Breast epithelium (tissue), 4 donors: ENCODE measurements around the gene TMEM87B. TPM values are rescaled to one million over a fixed set of nuclear protein-coding genes. Genes with fewer than 3 reads are reported as not detected.

Experiments used
- DNase-seq, 2 donors: peaks; one replicate each; pipeline ENCODE4 v3.0.0-alpha.2; 2019; ENCODE audit warnings: low spot score in 2 of 2
- H3K27ac ChIP-seq, 2 donors: fragments of 200-600 bp; sonication (generic) in 1 of 2; one replicate each; pipeline ENCODE4 v1.5.1; 2016 to 2019; ENCODE audit warnings: mild to moderate bottlenecking in 1 of 2
- H3K27me3 ChIP-seq, 2 donors: fragments of 200-600 bp; sonication (generic) in 1 of 2; one replicate each; pipeline versions ENCODE4 v1.5.1 to v1.6.0; 2017 to 2019; ENCODE audit warnings: control low read depth in 1 of 2, mild to moderate bottlenecking in 1 of 2
- H3K36me3 ChIP-seq: fragments of 200-600 bp; one replicate; pipeline ENCODE4 v1.5.1; 2019
- H3K4me1 ChIP-seq, 2 donors: fragments of 200-600 bp; sonication (generic); one replicate each; pipeline ENCODE4 v1.5.1; 2016 to 2019; ENCODE audit warnings: control low read depth in 1 of 2
- H3K4me3 ChIP-seq, 3 donors: fragments of 200-600 bp; sonication (generic); 1 replicate in 2 of 3; 2 replicates in 1 of 3; pipeline ENCODE4 v1.5.1; 2016 to 2019; ENCODE audit warnings: mild to moderate bottlenecking in 3 of 3, moderate library complexity in 2 of 3
- H3K9me3 ChIP-seq, 2 donors: fragments of 200-600 bp; sonication (generic) in 1 of 2; one replicate each; pipeline ENCODE4 v1.5.1; 2016 to 2019; ENCODE audit warnings: control low read depth in 1 of 2
- POLR2A ChIP-seq: fragments of 450-650 bp; IDR thresholded peaks from one replicate; pipeline ENCODE4 v1.6.1; 2016; ENCODE audit warnings: antibody characterized with exemption, mild to moderate bottlenecking, moderate library complexity
- POLR2AphosphoS5 ChIP-seq, 3 donors: sonication (generic); formaldehyde crosslinking; IDR thresholded peaks; one replicate each; pipeline ENCODE4 v1.6.1; 2017; ENCODE audit warnings: antibody characterized with exemption in 3 of 3
- intact Hi-C: fragments of 100-400 bp; cut with DNase I; formaldehyde crosslinking; loops from one replicate; pipeline ENCODE4 v1.15.1; 2023; ENCODE audit warnings: low total_unique reads
- total RNA-seq, 3 donors: library from RNA; depleted of rRNA; stranded (reverse); fragments of >200 nt; gene quantifications; one replicate each; pipeline ENCODE4 v1.1.0, GENCODE V29; 2016
- TF ChIP-seq, protein P1 (sequence below), 3 donors: fragments of 450-650 bp; IDR thresholded peaks; one replicate each; pipeline ENCODE4 v1.5.1; 2016 to 2017; ENCODE audit warnings: antibody characterized with exemption in 3 of 3, mild to moderate bottlenecking in 3 of 3, moderate library complexity in 3 of 3

The TMEM87B gene
- total RNA-seq, 3 donors from 2014 or later = 16.2 to 52.0 (median 38.3) TPM

DNA sequence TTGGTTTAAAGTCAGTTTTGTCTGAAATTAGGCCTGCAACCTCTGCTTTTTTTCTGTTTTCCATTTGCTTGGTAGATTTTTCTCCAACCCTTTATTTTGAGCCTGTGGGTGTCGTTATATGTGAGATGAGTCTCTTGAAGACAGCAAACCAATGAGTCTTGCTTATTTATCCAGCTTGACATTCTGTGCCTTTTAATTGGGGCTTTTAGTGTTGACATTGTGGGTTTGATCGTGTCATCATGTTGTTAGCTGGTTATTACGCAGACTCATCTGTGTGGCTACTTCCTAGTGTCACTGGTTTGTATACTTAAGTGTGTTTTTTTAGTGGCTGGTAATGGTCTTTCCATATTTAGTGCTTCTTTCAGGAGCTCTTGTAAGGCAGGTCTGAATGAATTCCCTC is 18.8 kb downstream of the TMEM87B start:
- Histone ChIP-seq H3K4me1 (no peaks in the 10 kb centered on the region), H3K27ac (no peak overlapping the region), H3K27me3 (no peaks in the 10 kb centered on the region), H3K4me3 (no peak overlapping the region), H3K36me3 (peaks cover 7% of the 10 kb centered on the region), H3K9me3 (no peaks in the 10 kb centered on the region)
- no peak for DNase-seq
- TF ChIP-seq, protein P1, sequence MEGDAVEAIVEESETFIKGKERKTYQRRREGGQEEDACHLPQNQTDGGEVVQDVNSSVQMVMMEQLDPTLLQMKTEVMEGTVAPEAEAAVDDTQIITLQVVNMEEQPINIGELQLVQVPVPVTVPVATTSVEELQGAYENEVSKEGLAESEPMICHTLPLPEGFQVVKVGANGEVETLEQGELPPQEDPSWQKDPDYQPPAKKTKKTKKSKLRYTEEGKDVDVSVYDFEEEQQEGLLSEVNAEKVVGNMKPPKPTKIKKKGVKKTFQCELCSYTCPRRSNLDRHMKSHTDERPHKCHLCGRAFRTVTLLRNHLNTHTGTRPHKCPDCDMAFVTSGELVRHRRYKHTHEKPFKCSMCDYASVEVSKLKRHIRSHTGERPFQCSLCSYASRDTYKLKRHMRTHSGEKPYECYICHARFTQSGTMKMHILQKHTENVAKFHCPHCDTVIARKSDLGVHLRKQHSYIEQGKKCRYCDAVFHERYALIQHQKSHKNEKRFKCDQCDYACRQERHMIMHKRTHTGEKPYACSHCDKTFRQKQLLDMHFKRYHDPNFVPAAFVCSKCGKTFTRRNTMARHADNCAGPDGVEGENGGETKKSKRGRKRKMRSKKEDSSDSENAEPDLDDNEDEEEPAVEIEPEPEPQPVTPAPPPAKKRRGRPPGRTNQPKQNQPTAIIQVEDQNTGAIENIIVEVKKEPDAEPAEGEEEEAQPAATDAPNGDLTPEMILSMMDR (IDR thresholded peaks at IDR 0.05) = no peak
- TF ChIP-seq POLR2A (no peak), POLR2AphosphoS5 (IDR thresholded peaks at IDR 0.05) (no peak)
- intact Hi-C loops = no loop called here

DNA sequence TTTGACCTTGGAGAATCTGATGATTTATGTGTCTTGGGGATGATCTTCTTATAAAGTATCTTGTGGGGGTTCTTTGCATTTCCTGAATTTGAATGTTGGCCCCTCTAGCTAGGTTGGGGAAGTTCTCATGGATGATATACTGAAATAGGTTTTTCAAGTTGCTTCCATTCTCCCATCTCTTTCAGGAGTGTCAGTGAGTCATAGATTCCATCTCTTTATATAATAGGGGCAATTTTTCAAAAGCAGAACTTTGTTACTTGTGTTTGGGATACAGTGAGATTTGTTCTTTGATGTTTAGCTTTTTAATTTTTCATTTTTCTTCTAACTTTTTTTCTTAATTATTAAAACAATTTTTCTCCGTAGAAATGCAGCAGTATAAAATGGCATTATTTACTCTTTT is 19.4 kb downstream of the TMEM87B start:
- no peaks in the 10 kb centered on the region for H3K4me1 ChIP-seq
- H3K36me3 ChIP-seq = peaks cover 7% of the 10 kb centered on the region
- H3K27ac ChIP-seq = no peak overlapping the region
- H3K4me3 ChIP-seq = no peak overlapping the region
- no peak for DNase-seq
- TF ChIP-seq POLR2A (no peak), POLR2AphosphoS5 (IDR thresholded peaks at IDR 0.05) (no peak)
- TF ChIP-seq, protein P1 (IDR thresholded peaks at IDR 0.05) = no peak
- intact Hi-C loops = no loop called here
- H3K9me3 ChIP-seq = no peaks in the 10 kb centered on the region
- no peaks in the 10 kb centered on the region for H3K27me3 ChIP-seq

DNA sequence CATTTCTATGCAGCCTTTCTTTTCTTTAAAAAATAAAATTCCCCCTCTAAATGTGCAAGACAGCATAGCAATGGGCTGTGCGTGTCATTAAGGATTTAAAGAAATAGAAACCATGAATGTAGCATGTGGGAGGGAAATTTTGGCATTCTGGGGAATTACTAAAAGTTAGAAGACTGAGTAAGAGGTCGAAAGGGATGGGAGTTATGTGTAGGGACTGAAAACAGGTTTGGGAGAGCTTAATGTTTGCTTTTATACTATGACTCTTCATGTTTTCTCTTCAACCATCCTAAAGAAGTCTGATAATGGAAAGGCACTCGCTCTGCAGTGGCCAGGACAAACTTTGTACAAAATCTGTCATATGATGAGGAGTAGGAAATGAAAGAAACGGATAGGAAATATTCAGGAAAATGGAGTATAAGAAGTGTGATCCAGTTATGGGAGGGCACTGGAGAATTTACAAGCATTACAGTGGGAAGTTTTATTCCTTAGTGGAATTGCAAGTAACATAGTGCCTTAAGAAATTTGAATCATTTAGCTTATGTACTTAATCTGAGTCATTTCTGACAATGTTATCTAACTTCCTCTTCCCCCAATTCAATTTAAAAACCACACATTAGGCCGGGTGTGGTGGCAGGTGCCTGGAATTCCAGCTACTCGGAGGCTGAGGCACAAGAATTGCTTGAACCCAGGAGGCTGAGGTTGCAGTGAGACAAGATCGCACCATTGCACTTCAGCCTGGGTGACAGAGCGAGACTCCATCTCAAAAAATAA is 20.6 kb downstream of the TMEM87B start:
- Histone ChIP-seq H3K36me3 (peaks cover 7% of the 10 kb centered on the region), H3K4me3 (no peak overlapping the region), H3K4me1 (no peaks in the 10 kb centered on the region), H3K9me3 (no peaks in the 10 kb centered on the region), H3K27me3 (no peaks in the 10 kb centered on the region), H3K27ac (no peak overlapping the region)
- no peak for TF ChIP-seq POLR2AphosphoS5 (IDR thresholded peaks at IDR 0.05)
- TF ChIP-seq POLR2A = no peak
- TF ChIP-seq, protein P1 (IDR thresholded peaks at IDR 0.05) = no peak
- intact Hi-C loops = no loop called here
- no peak for DNase-seq

DNA sequence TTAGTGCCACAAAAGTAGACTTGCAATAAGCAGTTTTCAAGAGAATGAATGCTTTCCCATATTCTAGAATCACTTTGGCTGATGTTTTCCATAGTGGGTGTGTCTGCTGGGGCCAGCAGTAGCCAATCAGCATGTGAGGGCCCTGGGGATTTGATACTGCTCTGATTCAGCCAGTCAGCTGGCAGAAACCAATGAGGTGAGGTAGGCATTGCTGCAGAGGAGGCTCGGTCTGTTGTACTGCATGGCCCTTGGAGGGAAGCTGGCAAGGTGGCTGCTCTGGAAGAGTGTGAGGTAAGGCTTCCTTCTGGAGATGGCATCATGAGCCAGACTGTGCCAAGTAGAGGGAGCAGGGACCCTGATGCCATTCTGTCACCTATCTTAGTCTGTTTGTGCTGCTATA is 22.7 kb downstream of the TMEM87B start:
- no peak for DNase-seq
- H3K9me3 ChIP-seq = no peaks in the 10 kb centered on the region
- H3K27me3 ChIP-seq = no peaks in the 10 kb centered on the region
- intact Hi-C loops = no loop called here
- no peak overlapping the region for H3K27ac ChIP-seq
- H3K4me1 ChIP-seq = no peaks in the 10 kb centered on the region
- H3K36me3 ChIP-seq = peaks cover 7% of the 10 kb centered on the region
- TF ChIP-seq POLR2AphosphoS5 (IDR thresholded peaks at IDR 0.05) (no peak), POLR2A (no peak)
- TF ChIP-seq, protein P1 (IDR thresholded peaks at IDR 0.05) = no peak
- H3K4me3 ChIP-seq = no peak overlapping the region

DNA sequence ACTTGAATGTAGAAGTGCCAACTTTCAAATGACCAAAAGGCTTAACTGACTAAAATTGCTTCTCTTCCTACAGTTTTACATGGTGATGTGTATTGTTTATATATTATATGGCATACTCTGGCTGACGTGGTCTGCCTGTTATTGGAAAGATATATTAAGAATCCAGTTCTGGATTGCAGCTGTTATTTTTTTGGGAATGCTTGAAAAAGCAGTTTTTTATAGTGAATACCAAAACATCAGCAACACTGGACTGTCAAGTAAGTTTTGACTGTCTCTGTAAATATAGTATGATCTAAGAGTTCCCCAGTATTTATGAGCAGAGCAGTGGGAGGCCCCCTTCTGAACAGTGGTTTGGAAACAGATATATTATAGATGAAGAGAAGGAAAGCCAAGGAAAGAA is 26.2 kb downstream of the TMEM87B start:
- Histone ChIP-seq H3K9me3 (no peaks in the 10 kb centered on the region), H3K27me3 (no peaks in the 10 kb centered on the region), H3K36me3 (peaks cover 7% of the 10 kb centered on the region), H3K27ac (no peak overlapping the region), H3K4me1 (no peaks in the 10 kb centered on the region), H3K4me3 (no peak overlapping the region)
- intact Hi-C loops = no loop called here
- TF ChIP-seq POLR2AphosphoS5 (IDR thresholded peaks at IDR 0.05) = no peak
- TF ChIP-seq, protein P1 (IDR thresholded peaks at IDR 0.05) = no peak
- TF ChIP-seq POLR2A = no peak
- no peak for DNase-seq
